Breast epithelium (tissue), 4 donors: ENCODE results near the gene CACNA2D3. TPM values are rescaled to one million over a fixed set of nuclear protein-coding genes. Genes with fewer than 3 reads are reported as not detected.

Experiments
- DNase-seq, 2 donors: peaks; one replicate each; pipeline ENCODE4 v3.0.0-alpha.2; 2019; ENCODE audit warnings: low spot score in 2 of 2
- H3K27ac ChIP-seq, 2 donors: fragments of 200-600 bp; sonication (generic) in 1 of 2; one replicate each; pipeline ENCODE4 v1.5.1; 2016 to 2019; ENCODE audit warnings: mild to moderate bottlenecking in 1 of 2
- H3K27me3 ChIP-seq, 2 donors: fragments of 200-600 bp; sonication (generic) in 1 of 2; one replicate each; pipeline versions ENCODE4 v1.5.1 to v1.6.0; 2017 to 2019; ENCODE audit warnings: control low read depth in 1 of 2, mild to moderate bottlenecking in 1 of 2
- H3K36me3 ChIP-seq: fragments of 200-600 bp; one replicate; pipeline ENCODE4 v1.5.1; 2019
- H3K4me1 ChIP-seq, 2 donors: fragments of 200-600 bp; sonication (generic); one replicate each; pipeline ENCODE4 v1.5.1; 2016 to 2019; ENCODE audit warnings: control low read depth in 1 of 2
- H3K4me3 ChIP-seq, 3 donors: fragments of 200-600 bp; sonication (generic); 1 replicate in 2 of 3; 2 replicates in 1 of 3; pipeline ENCODE4 v1.5.1; 2016 to 2019; ENCODE audit warnings: mild to moderate bottlenecking in 3 of 3, moderate library complexity in 2 of 3
- H3K9me3 ChIP-seq, 2 donors: fragments of 200-600 bp; sonication (generic) in 1 of 2; one replicate each; pipeline ENCODE4 v1.5.1; 2016 to 2019; ENCODE audit warnings: control low read depth in 1 of 2
- CTCF ChIP-seq, 3 donors: fragments of 450-650 bp; IDR thresholded peaks; one replicate each; pipeline ENCODE4 v1.5.1; 2016 to 2017; ENCODE audit warnings: antibody characterized with exemption in 3 of 3, mild to moderate bottlenecking in 3 of 3, moderate library complexity in 3 of 3
- POLR2A ChIP-seq: fragments of 450-650 bp; IDR thresholded peaks from one replicate; pipeline ENCODE4 v1.6.1; 2016; ENCODE audit warnings: antibody characterized with exemption, mild to moderate bottlenecking, moderate library complexity
- POLR2AphosphoS5 ChIP-seq, 3 donors: sonication (generic); formaldehyde crosslinking; IDR thresholded peaks; one replicate each; pipeline ENCODE4 v1.6.1; 2017; ENCODE audit warnings: antibody characterized with exemption in 3 of 3
- intact Hi-C: fragments of 100-400 bp; cut with DNase I; formaldehyde crosslinking; loops from one replicate; pipeline ENCODE4 v1.15.1; 2023; ENCODE audit warnings: low total_unique reads
- total RNA-seq, 3 donors: library from RNA; depleted of rRNA; stranded (reverse); fragments of >200 nt; gene quantifications; one replicate each; pipeline ENCODE4 v1.1.0, GENCODE V29; 2016

CACNA2D3 gene
- total RNA-seq, 3 donors from 2014 or later, result 0.59 to 3.4 (median 2.3) TPM

GRCh38 chr3:55119268-55119667 is 996.9 kb downstream of the CACNA2D3 start:
- TF ChIP-seq CTCF (IDR thresholded peaks at IDR 0.05) (no peak), POLR2A (no peak), POLR2AphosphoS5 (IDR thresholded peaks at IDR 0.05) (no peak)
- Histone ChIP-seq H3K4me3 (no peak overlapping the region), H3K9me3 (no peaks in the 10 kb centered on the region), H3K27ac (no peak overlapping the region), H3K36me3 (no peaks in the 10 kb centered on the region), H3K4me1 (no peaks in the 10 kb centered on the region), H3K27me3 (peaks cover 0 to 5% of the 10 kb centered on the region in 2 donors)
- intact Hi-C loops, result no loop called here
- DNase-seq, result no peak

- TF ChIP-seq POLR2AphosphoS5 (IDR thresholded peaks at IDR 0.05), result no peak
- TF ChIP-seq CTCF (IDR thresholded peaks at IDR 0.05), result no peak
- Histone ChIP-seq H3K36me3 (no peaks in the 10 kb centered on the region), H3K27me3 (peaks cover 0 to 5% of the 10 kb centered on the region in 2 donors), H3K4me1 (no peaks in the 10 kb centered on the region), H3K4me3 (no peak overlapping the region), H3K9me3 (no peaks in the 10 kb centered on the region), H3K27ac (no peak overlapping the region)
- DNase-seq, result no peak
- intact Hi-C loops, result no loop called here
Observed at GRCh38 chr3:55122312-55122711, 1000.0 kb downstream of the CACNA2D3 start.

Other genes with a start within 250 kb of the CACNA2D3 start
- 10 to 100 TPM; 20.0 to 29.0 (median 22.6) TPM for gene ACTR8, start 240.4 kb upstream of the CACNA2D3 start, total RNA-seq
- gene SELENOK, start 230.7 kb upstream of the CACNA2D3 start, total RNA-seq, result 10 to 100 TPM; 42.4 to 63.6 (median 52.8) TPM